ENCODE data around the gene GCNT1. TPM values are rescaled to one million over a fixed set of nuclear protein-coding genes. Genes with fewer than 3 reads are reported as not detected.
"Not testable (repeated sequence)": the region's sequence is repeated elsewhere in the genome, so short reads cannot be mapped to it uniquely, and the experiment has no call there.

Gene GCNT1
- total RNA-seq, 1 experiment from 2014 or later: 0.28 TPM

- no TSS peak for BruUV-seq (replicated peaks)
- DNase-seq (ENCODE audit: low read depth, low spot score) (no peak), ATAC-seq (no peak)
- Histone ChIP-seq H3K4me3 (ENCODE audit: low read depth in 2 of 2, low read length in 2 of 2) (no peak overlapping the region), H3K36me3 (ENCODE audit: control insufficient read depth, insufficient read depth, low read length) (no peaks in the 10 kb centered on the region), H3K27me3 (ENCODE audit: control insufficient read depth, insufficient read depth, low read length) (no peaks in the 10 kb centered on the region), H3K27ac (ENCODE audit: low read length) (no peak overlapping the region), H3K4me1 (ENCODE audit: control insufficient read depth, insufficient read depth, low read length) (no peaks in the 10 kb centered on the region), H3K9me3 (ENCODE audit: control insufficient read depth, insufficient read depth, low read depth, low read length) (no peaks in the 10 kb centered on the region)
- intact Hi-C loops (cut with micrococcal nuclease; ENCODE audit: unreplicated experiment): no loop called here
- CTCF ChIA-PET: no interaction called here
- in situ Hi-C loops (cut with HindIII; ENCODE audit: low pct_unique_long_range_greater_than_20kb, low sequenced_read_pairs): no loop called here
- TF ChIP-seq POLR2AphosphoS5 (IDR thresholded peaks at IDR 0.05; ENCODE audit: low read depth, low read length) (no peak), TCF7L2 (IDR thresholded peaks at IDR 0.05; ENCODE audit: low read depth, low read length) (no peak), SIN3A (IDR thresholded peaks at IDR 0.05; ENCODE audit: borderline replicate concordance, insufficient read depth, low read depth, low read length) (no peak), CTCF (IDR thresholded peaks at IDR 0.05) (no peak), REST (IDR thresholded peaks at IDR 0.05; ENCODE audit: insufficient read depth in 1 of 2, low read depth in 2 of 2, low read length in 1 of 2) (no peak)
- POLR2A ChIA-PET: no interaction called here
These were observed 62.3 kb downstream of the GCNT1 start for GRCh38 chr9:76521244-76521681.

- Histone ChIP-seq H3K36me3 (ENCODE audit: control insufficient read depth, insufficient read depth, low read length) (no peaks in the 10 kb centered on the region), H3K27ac (ENCODE audit: low read length) (no peak overlapping the region), H3K4me3 (ENCODE audit: low read depth in 2 of 2, low read length in 2 of 2) (no peak overlapping the region), H3K27me3 (ENCODE audit: control insufficient read depth, insufficient read depth, low read length) (no peaks in the 10 kb centered on the region), H3K9me3 (ENCODE audit: control insufficient read depth, insufficient read depth, low read depth, low read length) (no peaks in the 10 kb centered on the region), H3K4me1 (ENCODE audit: control insufficient read depth, insufficient read depth, low read length) (no peaks in the 10 kb centered on the region)
- DNase-seq (ENCODE audit: low read depth, low spot score) (no peak), ATAC-seq (no peak)
- POLR2A ChIA-PET: no interaction called here
- BruUV-seq (replicated peaks): no TSS peak
- CTCF ChIA-PET: no interaction called here
- intact Hi-C loops (cut with micrococcal nuclease; ENCODE audit: unreplicated experiment): no loop called here
- in situ Hi-C loops (cut with HindIII; ENCODE audit: low pct_unique_long_range_greater_than_20kb, low sequenced_read_pairs): no loop called here
- no peak for TF ChIP-seq CTCF (IDR thresholded peaks at IDR 0.05)
- no peak for TF ChIP-seq SIN3A (IDR thresholded peaks at IDR 0.05; ENCODE audit: borderline replicate concordance, insufficient read depth, low read depth, low read length)
- no peak for TF ChIP-seq POLR2AphosphoS5 (IDR thresholded peaks at IDR 0.05; ENCODE audit: low read depth, low read length)
- no peak for TF ChIP-seq TCF7L2 (IDR thresholded peaks at IDR 0.05; ENCODE audit: low read depth, low read length)
- TF ChIP-seq REST (IDR thresholded peaks at IDR 0.05; ENCODE audit: insufficient read depth in 1 of 2, low read depth in 2 of 2, low read length in 1 of 2): no peak
These were observed 62.9 kb downstream of the GCNT1 start for GRCh38 chr9:76521906-76522305.

GRCh38 chr9:76523617-76524200, 64.7 kb downstream of the GCNT1 start:
- H3K4me3 ChIP-seq (ENCODE audit: low read depth in 2 of 2, low read length in 2 of 2); H3K27me3 ChIP-seq (ENCODE audit: control insufficient read depth, insufficient read depth, low read length); CTCF ChIA-PET; H3K36me3 ChIP-seq (ENCODE audit: control insufficient read depth, insufficient read depth, low read length); H3K9me3 ChIP-seq (ENCODE audit: control insufficient read depth, insufficient read depth, low read depth, low read length); POLR2A ChIA-PET; H3K27ac ChIP-seq (ENCODE audit: low read length); BruUV-seq (replicated peaks); H3K4me1 ChIP-seq (ENCODE audit: control insufficient read depth, insufficient read depth, low read length); ATAC-seq; intact Hi-C loops (cut with micrococcal nuclease; ENCODE audit: unreplicated experiment); DNase-seq (ENCODE audit: low read depth, low spot score); in situ Hi-C loops (cut with HindIII; ENCODE audit: low pct_unique_long_range_greater_than_20kb, low sequenced_read_pairs): not testable (repeated sequence)

Measured in Panc1 (cell line).